ENCODE data around the gene SASH3.

The SASH3 gene

GRCh38 chrX:129760155-129760554, 19.6 kb upstream of the SASH3 start:
- no peak for DNase-seq

- no peak for DNase-seq
Observed at GRCh38 chrX:129760981-129761380, 18.8 kb upstream of the SASH3 start.

- DNase-seq: no peak
Observed at GRCh38 chrX:129761596-129761995, 18.2 kb upstream of the SASH3 start.

- DNase-seq: no peak
Observed at GRCh38 chrX:129762448-129762847, 17.3 kb upstream of the SASH3 start.

- no peak for DNase-seq
Observed at GRCh38 chrX:129763666-129764065, 16.1 kb upstream of the SASH3 start.

GRCh38 chrX:129768186-129768585, 11.6 kb upstream of the SASH3 start:
- no peak for DNase-seq

GRCh38 chrX:129768586-129769466, 10.9 kb upstream of the SASH3 start:
- DNase-seq: no peak

- DNase-seq: peak in 1 of 2 experiments; percentile 71
Observed at GRCh38 chrX:129769467-129770154, 10.1 kb upstream of the SASH3 start.

- DNase-seq: peak in 1 of 2 experiments; percentile 54
Observed at GRCh38 chrX:129771266-129771995, 8.3 kb upstream of the SASH3 start.

GRCh38 chrX:129772796-129773431, 6.8 kb upstream of the SASH3 start:
- DNase-seq: peak in 1 of 2 experiments; percentile 65

GRCh38 chrX:129773649-129774458, 5.9 kb upstream of the SASH3 start:
- DNase-seq: peak in 1 of 2 experiments; percentile 32

- peak; percentile 79 to 82 for DNase-seq
Observed at GRCh38 chrX:129777218-129778030, 2.3 kb upstream of the SASH3 start.

GRCh38 chrX:129779086-129779672, 570 bp upstream of the SASH3 start:
- DNase-seq: no peak

- peak in 1 of 2 experiments; percentile 39 for DNase-seq
Observed at GRCh38 chrX:129780441-129781105, 824 bp downstream of the SASH3 start.

GRCh38 chrX:129781134-129781672, 1.5 kb downstream of the SASH3 start:
- DNase-seq: peak; percentile 80 to 82

GRCh38 chrX:129781680-129782495, 2.1 kb downstream of the SASH3 start:
- peak in 1 of 2 experiments; percentile 60 for DNase-seq

GRCh38 chrX:129782706-129783105, 3.0 kb downstream of the SASH3 start:
- DNase-seq: no peak

GRCh38 chrX:129783291-129783713, 3.6 kb downstream of the SASH3 start:
- peak in 1 of 2 experiments; percentile 48 for DNase-seq

GRCh38 chrX:129784371-129784770, 4.6 kb downstream of the SASH3 start:
- DNase-seq: no peak

Measured in activated T-cell treated with anti-CD3 and anti-CD28 coated beads, Interleukin-2, amount 50 U/mL, for 48 hours (primary cell).